GM21737 (cell line): ENCODE data around the gene SORL1-AS1.

Experiments
- ATAC-seq: cut with Tn5 transposase; IDR thresholded peaks from one replicate; pipeline ENCODE4 v1.9.1; 2021; ENCODE audit warnings: mild to moderate bottlenecking, moderate library complexity; ENCODE audit not compliant: unreplicated experiment

Gene SORL1-AS1

DNA sequence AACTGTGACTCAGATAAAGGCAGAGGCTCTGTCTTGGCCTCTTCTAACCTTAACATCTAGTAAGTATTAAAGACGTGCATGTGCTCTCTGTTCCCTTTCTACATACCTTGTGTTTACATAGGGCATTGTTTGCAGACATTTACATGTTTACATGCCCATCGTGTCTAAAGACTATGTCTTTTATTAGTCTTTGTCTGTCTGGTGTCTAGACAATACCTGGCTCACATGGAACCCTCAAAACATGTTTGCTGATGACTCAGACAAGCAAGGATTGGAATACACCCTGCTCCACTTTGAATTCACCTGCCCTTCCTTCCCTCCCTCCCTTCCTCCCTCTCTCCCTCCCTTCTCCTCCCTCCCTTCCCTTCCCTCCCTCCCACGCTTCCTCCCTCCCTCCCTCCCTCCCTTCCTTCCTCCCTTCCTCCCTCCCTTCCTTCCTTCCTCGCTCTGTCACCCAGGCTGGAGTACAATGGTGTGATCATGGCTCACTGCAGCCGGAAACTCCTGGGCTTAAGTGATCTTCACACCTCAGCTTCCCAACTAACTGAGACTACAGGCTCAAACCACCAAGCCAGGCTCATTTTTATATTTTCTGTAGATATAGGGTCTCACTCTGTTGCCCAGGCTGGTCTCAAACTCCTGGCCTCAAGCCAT lies 23.7 kb upstream of the SORL1-AS1 start:
- no peak for ATAC-seq

DNA sequence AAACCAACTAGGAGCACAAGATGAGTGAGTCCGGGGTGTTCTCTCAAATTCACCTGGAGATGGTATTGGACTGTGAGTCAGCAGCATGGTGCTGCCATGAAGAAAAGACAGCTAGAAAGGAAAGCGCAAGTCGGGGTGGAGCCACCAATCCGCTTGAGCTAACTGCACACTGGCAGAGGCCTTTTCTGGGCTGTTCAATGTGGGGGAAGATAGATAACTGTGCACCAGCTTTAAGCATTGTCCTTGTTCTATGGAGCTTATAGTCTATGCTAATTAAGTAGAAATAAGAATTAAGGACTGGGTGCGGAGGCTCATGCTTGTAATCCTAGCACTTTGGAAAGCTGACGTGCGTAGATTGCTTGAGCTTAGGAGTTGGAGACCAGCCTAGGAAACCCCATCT lies 21.9 kb upstream of the SORL1-AS1 start:
- ATAC-seq, result no peak

DNA sequence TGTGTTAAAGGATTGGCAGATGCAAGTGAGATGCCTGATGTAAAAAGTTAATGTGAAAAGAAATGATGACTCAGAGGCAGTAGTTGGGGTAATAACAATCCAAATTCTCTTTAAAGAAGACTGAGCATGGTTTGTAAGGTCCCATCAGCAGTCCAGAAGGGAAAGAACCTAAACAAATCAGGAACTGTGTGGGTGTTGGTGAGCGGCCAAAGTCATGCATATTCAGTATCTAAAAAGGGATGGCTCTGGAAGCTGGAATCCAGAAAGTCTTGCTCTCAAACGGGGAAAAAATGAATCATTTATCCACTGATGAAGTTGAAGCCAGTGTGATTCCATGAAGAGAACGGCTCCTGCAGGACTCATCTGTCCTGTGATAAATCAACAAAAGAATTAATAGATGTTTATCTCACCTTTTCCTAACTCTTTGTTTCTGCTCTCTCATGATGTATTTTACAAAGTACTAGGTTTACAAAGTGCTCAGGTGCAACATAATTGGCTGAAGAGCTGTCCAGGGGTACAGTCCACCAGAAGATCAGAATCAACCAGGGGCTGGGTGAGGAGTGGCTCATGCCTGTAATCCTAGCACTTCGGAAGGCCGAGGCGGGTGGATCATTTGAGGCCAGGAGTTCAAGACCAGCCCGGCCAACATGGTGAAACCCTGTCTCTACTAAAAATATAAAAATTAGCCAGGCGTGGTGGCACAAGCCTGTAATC lies 20.5 kb upstream of the SORL1-AS1 start:
- no peak for ATAC-seq

DNA sequence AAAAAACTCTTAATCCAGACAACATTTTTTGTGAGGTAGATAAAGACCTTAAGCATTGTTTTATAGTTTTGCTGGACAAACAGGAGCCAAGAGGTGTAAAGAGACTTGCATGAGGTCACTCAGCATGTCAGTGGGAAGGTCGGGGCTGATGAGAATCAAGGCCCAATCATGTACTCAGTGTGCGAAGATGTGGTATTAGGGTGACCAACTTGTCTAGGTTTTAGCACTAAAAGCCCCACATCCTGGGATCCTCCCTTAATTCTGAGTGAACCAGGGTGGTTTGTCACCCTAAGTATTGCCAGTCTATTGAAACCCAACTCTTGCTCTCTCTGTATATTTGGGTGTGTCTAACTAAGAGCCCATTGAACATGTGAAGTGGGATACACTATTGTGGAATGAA lies 19.5 kb upstream of the SORL1-AS1 start:
- no peak for ATAC-seq

DNA sequence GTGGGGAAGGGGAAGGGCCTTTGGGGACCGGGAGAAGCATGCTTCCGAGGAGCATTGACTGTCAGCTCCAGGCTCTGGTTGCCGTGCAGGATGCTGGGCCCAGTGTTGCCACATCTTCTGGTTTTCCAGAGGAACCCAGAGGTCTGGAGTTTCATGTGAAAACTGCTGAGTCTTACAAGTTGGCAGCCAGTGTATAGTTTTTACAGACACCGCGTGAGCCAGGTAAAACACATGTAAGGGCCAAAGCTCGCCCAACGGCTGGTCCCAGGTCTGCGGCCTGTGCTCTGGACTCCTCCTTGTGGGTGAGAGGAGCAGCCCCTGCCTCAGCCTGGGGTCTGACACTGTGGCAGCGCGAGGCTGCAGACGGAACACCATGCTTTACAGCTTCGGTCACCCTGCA lies 18.4 kb upstream of the SORL1-AS1 start:
- ATAC-seq, result no peak

DNA sequence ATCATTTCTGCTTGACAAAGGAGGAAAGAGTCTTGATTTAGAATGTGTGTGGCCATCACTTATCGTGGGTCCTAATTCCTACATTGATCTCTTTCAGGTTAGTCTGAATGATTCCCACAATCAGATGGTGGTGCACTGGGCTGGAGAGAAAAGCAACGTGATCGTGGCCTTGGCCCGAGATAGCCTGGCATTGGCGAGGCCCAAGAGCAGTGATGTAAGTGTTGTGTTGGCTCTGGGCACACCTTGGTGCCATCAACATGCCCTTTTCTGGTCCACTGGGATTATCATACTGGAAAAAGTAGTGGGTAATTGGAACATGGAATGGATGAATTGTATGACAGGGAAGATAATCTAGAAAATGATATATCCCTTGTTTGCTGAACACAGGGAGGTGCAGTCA lies 17.1 kb upstream of the SORL1-AS1 start:
- ATAC-seq, result no peak

DNA sequence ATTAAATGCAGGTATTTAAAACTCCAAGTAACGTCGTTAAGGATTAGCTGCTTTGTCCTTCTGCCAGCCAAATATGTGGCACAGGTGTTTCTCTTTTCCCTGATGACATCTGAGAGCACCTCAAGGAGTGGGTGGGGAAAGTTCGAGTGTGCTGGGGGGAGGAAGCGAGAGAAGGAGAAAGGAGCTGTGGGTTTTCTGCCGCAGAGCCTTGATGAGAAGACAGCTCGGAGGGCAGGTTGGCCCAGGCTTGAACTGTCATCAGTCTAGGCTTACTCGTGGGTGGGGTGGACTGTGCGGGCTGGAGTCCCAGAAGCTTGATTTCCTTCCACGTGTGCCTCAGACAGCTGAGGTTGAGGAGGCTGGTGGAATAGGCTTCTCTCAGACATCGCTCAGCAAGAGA lies 15.2 kb upstream of the SORL1-AS1 start:
- ATAC-seq, result peak; percentile 39

DNA sequence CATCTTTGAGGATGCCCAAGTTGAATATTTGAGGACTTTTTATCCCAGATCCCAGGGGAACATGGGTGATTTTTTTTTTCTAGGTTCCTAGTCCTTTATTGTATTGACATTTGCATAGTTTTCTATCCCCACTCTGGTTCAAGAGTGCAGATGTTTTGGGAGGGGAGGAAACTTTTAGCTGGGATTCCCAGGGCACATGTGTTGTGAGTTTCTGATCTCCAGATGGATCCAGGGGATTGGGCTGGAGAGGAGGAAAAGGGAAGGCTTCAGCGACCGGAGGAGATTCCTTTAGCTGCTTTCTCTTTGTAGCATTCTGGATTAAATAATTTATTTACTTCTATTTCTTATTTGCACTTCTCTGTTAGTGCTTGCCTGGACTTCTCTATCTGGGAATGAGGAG lies 14.7 kb upstream of the SORL1-AS1 start:
- ATAC-seq, result no peak

DNA sequence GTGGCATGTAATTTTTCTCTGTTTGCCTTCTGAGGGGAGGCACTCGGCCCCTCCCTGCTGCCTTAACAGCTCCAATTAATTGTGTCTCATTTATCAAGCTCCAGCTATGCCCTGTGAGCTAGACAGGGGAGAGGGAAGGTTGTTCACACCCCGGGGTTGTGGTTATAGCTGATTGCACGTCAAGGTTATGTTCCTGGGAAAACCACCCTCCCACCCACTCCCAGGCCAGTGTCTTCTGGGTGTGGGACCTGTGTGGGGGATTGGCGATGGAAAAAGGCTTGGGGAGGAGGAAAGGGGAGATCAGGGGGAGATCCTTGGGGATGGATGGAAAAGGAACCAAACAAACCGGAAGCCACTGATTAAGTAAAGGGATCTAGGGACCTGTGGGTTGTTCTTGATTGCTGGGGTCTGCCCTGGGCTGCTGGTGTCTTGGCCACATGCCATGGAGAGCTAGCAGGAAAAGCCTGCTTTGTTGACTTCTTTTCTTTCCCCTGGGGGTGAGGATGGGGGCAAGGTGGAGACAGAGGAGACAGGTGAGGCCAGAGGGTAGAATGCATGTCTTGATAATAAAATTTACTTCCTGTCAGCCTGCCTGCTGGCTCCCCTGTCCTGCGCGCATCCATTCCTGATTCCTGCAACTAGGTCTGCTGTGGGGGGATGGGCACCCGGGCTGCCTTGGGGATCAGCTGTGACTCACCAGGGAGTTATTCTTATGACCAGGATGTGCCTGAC lies 13.5 kb upstream of the SORL1-AS1 start:
- ATAC-seq, result no peak

DNA sequence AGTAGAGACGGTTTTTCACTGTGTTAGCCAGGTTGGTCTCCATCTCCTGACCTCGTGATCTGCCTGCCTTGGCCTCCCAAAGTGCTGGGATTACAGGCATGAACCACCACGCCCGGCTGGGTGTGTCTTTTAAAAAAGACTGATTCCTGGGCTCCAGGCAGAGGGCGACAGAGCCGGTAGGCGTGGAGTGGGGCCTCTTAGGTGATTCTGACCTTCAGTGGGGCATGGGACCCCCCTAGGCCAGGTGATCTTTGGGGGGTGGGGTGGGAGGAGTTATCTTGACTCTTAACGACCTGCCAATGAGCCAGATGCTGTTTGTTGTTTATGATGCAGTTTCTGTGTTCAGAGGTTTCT lies 12.9 kb upstream of the SORL1-AS1 start:
- ATAC-seq, result no peak

DNA sequence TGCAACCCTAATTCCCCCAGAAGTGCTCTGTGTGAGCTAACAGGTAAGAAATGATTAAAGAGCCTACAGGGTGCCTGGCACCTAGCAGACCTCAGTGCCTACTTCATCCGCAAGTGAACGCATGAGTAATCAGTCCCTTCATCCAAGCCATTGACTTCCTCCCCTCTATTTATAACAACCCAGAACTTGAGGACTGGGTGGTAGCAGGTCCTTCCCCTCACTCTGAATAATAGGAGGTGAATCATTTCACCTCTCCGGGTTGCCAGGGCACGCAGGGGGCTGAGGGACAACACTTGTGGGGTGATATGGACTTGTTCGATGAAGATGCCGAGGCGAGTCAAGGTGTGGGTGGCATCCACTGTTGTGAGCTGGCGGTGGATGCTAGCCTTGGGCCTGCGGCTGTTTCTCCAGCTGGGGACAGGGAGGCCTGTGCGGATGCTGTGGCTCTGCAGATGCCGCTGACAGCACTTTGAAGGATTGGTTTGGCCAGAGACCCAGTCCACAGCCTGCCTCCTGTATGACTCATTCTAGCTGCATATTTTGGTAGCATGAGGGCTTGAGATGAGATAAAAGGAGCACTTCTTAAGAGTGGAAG lies 11.7 kb upstream of the SORL1-AS1 start:
- no peak for ATAC-seq

DNA sequence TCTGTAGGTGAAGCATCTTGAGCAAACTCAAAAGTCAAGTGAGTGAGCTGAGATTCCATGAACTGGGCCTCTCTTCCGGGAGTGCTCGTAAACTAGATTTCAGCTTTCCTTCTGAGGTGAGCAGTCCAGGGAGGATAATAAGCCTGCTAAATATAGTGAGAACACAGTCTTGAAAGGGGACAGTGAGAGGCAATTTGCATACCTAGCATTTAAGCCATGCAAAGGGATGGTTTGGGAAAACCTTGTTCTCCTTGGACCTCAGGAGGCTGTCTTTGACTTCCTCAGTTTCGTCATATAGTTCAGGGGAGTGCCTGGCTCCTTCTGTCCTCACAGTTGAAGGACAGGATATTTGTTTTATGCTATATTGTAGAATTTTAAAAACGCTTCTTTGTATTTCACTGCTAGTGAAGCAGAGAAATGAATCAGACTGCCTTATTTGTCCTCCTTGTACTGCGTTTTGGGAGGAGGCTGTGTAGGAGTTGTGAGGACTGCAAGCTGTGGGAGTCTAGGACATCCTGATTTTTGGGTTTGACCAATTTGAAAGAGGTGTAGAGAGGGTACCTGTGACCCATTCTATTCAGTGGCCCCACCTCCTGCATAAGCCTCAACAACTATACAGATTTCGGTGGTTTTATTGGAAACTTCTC lies 11.0 kb upstream of the SORL1-AS1 start:
- no peak for ATAC-seq

DNA sequence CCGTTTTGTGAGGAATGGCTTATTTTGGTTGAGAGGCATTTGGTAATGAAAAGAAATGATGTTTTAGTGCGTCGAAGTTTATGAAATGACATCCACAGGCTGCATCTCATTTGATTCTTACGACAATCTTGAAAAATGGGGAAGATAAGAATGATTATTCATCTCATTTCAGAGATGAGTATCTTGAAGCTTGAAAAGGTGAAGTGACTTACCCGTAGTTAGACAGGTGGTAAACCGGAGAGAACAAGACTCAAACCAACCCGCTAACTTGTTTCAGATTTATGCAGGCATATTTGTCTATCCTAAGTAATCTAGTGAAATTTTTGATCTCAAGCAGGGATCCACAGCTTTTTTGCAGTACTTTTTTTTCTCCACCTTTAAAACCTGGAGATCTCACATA lies 9.1 kb upstream of the SORL1-AS1 start:
- no peak for ATAC-seq

DNA sequence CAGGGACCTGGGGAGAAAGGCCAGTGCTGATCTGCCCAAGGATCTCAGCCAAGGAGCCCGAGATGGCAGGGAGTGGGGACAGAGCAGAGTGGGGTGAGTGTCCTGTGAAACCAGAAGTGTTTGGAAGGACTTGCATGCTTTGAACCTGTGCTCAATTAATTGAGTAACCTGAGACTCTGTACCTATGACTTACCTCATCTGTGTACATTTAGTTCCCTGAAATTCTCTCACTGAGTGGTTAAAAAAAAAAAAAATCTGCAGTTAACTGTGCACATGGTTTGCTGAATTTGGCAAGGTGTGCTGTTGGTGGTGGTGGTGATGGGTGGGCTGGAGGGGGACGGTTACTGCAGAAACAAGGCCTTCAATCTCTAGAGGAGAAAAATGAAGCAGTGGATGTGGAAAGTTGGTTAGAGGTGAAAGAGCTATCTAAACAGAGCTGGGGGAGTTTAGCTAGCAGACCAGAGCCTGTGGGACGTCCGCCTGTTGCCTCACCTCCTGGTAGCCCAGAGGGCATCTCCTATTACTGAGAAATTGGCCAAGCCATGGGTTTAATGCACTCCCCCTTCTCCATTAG lies 8.3 kb upstream of the SORL1-AS1 start:
- no peak for ATAC-seq

DNA sequence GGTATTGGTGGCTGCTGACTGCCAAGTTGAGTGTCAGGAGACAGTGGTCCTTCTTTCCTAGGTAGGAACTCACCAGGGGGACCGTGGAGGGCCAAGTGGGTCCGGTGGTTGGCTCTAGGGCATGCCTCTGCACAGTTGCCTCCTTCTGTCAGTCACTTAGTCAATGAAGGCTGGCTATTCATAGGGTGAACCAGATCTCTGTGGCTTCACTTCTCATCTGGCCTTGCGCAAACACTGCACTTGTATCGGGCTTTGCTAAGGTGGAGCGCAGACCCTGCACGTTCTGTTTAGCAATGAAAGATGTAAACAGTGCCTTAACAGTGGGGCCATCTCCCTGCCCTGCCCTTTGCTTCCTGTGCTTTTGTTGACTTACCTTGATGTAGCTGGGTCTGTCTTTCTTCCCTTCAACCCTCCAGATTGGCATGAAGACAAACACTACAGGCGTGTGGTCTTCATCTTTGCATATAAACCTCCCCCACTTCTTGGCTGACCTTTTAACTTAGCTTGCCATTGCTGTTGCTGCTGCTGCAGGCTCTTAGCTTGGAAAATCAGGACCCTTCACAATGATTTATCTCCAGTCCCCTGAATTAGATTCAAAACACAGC lies 6.7 kb upstream of the SORL1-AS1 start:
- ATAC-seq, result no peak

DNA sequence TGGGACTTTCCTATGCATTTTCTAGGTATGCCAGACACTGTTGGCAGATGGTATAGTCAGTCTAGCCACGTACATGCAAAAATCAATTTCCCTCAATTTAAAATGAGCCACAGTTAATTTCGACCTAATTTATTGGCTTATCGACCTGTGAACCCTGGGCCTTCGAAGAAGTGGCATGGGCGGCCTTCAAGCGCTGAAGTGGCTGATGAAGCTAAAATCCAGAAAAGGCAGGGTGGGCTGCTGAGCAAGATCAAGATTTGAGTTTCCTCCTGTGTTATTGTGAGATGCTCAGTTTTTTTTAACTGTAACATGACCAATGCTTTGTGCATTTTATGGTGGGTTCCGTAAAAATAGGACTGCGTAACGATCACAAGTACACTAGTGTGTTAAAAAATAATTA lies 5.8 kb upstream of the SORL1-AS1 start:
- no peak for ATAC-seq

DNA sequence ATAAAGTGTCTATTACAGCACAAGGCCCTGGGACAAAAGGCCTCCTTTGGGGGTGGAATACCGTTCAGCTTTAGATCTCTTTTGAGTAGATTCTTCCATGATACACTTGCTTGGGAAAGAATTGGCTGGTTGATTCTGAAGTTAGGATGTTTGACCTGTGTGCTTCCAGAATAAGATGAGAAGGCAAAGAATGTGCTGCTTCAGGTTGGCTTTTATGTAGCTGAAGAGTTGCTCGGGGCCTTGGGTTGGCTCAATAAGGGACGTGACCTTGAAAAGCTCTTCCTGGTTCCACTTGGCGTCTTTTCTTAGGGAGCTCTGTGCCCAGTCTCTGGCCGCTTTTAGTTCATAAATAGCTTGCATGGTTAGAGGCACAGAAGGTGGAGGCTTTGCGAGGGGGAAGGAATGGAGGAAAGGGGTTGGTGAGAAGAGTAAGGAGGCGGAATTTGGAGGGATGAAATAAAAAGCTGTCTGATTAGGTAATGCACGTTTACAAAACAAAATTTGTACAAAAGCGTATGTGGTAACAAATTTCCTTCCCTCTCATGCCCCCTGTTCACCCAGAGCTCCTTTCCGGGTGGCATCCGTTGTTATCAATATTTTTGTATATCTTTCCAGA lies 4.2 kb upstream of the SORL1-AS1 start:
- ATAC-seq, result no peak

DNA sequence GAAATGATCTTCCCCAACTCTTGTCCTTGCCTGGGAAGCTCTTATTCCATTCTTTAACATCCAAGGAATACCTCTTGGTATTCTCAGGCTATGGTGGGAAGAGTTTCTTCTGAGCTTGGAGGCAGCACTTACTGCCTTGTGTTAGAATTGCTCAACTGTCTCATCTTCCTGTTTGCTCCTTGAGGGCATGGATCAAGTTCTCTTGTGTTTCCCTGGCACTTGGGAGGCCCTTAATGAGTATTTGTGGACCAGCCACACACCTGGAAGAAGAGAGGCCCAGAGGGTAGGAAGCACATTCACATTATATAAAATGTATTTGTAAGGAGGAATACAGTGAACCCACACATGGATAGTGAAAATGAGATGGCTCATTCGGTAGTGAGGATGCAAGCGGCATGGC lies 3.4 kb upstream of the SORL1-AS1 start:
- no peak for ATAC-seq

DNA sequence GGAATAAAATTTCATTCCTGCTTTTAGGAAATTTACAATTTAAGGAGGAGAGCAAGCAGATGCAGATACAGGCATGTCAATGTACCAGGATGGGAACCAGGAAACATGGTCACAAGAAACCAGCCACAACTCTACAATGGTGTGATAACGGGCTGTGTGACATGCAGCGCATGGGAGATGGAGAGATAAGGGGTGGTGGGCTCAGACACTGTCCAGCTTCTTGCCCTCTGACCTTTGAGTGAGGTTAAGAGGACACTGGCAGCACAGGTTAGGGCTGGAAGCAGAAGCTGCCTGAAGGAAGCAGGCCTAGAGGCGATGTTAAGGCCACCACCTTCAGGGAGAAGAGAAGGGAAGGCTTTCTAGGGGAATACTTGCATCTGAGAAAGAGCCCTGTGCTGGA lies 2.3 kb upstream of the SORL1-AS1 start:
- ATAC-seq, result no peak

DNA sequence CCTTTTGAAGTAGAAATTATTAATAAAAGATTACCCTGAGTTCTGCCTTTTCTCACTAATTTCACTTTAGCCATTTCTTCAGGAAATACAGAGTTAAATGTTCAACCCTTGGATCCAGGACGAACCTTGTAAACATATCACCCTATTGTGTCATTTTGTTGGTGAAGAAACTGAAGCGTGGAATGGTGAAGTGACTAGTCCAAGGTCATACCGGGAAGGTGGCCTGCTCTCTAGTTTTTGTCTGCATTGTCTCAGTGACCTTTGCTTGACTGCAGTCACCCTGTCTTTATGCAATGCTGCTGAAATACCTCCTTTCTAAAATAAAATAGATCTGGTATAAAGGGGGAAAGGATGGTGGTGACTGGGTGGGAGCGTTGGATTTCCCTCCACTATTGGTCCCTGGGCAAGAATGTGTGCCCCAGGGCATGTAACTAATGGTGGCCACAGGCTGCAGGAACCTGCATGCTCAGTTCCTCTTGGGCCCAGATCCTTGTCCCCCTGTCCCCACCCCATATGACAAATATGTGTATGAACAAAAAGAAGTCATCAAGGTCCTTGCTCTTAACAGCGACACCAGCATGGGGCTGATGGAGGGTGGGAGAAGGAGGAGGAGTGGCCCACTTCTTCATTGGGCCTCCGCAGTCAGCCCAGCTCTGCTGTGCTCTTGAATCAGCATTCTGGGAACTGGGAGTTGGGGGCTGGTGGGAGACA lies 977 bp upstream of the SORL1-AS1 start:
- ATAC-seq, result no peak
